ENCODE measurements around the gene RNF26. TPM values are rescaled to one million over a fixed set of nuclear protein-coding genes. Genes with fewer than 3 reads are reported as not detected.

The RNF26 gene
- total RNA-seq, 1 donor from 2014 or later = 45.6 TPM

DNA sequence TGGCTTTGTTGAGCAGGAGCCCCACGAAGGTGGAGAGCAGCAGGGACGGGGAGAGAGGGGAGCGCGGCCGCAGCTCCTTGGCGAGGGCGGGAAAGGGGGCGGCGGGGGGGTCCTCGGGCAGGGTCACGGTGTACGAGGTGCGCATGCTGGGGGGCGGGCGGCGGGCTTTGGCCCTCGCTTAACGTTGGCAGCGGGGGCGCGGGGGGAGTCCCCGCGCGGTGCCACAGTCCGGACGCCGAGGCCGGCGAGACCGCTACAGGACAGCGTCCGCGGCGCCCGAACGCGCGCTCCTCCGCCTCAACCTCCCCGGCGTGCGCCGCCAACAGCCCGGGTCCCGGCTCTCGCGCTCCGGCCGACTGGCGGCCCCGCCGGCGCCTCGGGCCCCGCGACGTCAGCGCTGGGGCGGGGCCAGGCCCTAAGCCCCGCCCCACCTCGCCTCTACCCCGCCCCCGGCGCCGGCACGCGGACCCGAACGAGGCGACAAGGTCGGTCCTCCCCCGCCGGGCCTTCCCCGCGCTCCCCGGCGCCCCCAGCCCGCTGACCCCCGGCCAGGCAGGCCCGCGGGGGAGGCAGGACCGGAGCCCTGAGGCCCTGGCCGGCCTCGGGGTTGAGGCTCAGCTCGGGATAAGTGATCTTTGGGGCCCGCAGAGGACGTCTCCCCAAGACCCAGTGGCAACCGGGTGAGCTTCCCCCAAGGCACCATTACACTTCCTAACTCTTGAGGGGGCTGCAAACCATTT is 29.7 kb downstream of the RNF26 start:
- Mint-ChIP-seq H3K27me3 (peaks cover 32% of the 10 kb centered on the region), H3K27ac (peak overlapping the region; percentile 85), H3K4me3 (peak overlapping the region; percentile 87), H3K36me3 (peaks cover 3% of the 10 kb centered on the region), H3K9me3 (peaks cover 4% of the 10 kb centered on the region), H3K4me1 (ENCODE audit: unreplicated experiment) (peaks cover 41% of the 10 kb centered on the region)
- TF ChIP-seq, protein P1, sequence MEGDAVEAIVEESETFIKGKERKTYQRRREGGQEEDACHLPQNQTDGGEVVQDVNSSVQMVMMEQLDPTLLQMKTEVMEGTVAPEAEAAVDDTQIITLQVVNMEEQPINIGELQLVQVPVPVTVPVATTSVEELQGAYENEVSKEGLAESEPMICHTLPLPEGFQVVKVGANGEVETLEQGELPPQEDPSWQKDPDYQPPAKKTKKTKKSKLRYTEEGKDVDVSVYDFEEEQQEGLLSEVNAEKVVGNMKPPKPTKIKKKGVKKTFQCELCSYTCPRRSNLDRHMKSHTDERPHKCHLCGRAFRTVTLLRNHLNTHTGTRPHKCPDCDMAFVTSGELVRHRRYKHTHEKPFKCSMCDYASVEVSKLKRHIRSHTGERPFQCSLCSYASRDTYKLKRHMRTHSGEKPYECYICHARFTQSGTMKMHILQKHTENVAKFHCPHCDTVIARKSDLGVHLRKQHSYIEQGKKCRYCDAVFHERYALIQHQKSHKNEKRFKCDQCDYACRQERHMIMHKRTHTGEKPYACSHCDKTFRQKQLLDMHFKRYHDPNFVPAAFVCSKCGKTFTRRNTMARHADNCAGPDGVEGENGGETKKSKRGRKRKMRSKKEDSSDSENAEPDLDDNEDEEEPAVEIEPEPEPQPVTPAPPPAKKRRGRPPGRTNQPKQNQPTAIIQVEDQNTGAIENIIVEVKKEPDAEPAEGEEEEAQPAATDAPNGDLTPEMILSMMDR (conservative IDR thresholded peaks at IDR 0.05) = no peak
- no peak for DNase-seq (ENCODE audit: extremely low spot score, unreplicated experiment)

DNA sequence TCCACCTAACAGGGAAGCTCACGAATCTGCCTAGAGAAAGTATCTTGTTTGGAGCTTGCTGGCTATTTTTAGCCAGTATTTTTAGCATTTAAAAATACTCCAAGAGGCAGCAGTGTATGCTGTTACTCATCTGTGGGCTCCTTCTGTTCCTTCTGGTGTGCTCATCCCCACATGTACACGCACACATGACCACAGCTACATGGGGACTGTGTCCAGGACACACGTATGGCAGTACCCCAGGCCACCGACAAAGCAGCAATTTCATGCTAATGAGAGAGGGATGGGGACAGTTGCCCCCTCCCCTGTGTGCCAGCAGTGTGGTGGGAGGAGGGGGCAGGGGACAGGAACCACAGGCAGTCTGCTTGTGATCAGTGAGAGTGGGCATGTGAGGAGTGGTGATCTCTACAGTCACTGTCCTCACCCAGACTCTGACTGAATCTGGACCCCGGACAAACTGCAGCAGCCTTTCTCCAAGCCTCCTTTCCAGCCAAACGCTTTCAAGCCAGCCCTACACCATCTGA is 30.8 kb downstream of the RNF26 start:
- peak overlapping the region; percentile 85 for H3K27ac Mint-ChIP-seq
- H3K4me1 Mint-ChIP-seq (ENCODE audit: unreplicated experiment) = peaks cover 50% of the 10 kb centered on the region
- DNase-seq (ENCODE audit: extremely low spot score, unreplicated experiment) = no peak
- H3K9me3 Mint-ChIP-seq = peaks cover 4% of the 10 kb centered on the region
- TF ChIP-seq, protein P1 (conservative IDR thresholded peaks at IDR 0.05) = no peak
- H3K36me3 Mint-ChIP-seq = peaks cover 3% of the 10 kb centered on the region
- peak overlapping the region; percentile 87 for H3K4me3 Mint-ChIP-seq
- peaks cover 33% of the 10 kb centered on the region for H3K27me3 Mint-ChIP-seq

DNA sequence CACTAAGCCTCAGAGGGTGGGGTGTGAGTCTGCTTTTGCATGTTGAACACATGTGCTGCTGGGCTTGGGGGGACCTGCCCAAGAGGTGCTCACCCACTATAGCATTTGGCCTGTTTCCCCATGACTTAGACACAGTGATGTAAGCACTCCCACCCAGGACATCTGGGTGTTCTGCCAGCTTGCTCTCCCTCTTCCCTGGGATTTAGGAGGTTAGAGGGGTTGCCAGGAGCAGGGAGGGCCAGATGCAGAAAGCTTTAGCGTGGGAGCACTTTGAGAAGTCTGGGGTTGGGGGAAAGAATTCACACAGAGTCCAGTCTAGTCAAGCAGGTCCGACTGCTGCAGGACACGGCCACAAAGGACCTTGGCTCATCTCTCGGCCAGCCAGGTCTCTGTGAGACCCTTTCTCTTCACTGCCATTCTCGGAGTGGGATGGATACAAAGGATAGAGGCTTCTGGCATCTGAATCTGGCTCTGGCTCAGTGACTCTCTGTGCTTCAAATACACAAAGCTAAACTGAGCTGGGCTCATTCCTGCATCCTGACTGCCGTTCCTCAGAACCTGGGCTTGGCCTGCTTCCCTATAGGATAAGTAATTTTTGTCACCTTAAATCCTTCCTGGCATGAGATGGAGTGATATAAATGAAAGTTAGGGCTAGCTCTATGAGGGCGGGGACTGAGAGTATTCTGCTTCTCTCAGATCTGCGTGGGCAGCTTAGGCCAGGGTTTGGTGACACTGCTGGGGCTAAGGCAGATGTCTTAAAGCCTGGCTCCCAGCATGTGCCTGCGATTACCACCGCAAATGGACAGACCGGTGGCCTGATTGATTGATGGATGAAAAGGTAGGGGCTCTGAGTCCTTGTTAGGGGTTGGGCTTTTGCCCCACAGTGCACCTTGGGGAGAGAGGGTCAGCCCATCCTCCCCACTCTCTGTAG is 32.6 kb downstream of the RNF26 start:
- TF ChIP-seq, protein P1 (conservative IDR thresholded peaks at IDR 0.05) = no peak
- H3K4me3 Mint-ChIP-seq = no peak overlapping the region
- peaks cover 33% of the 10 kb centered on the region for H3K27me3 Mint-ChIP-seq
- H3K36me3 Mint-ChIP-seq = peaks cover 3% of the 10 kb centered on the region
- peak overlapping the region; percentile 26 for H3K27ac Mint-ChIP-seq
- peaks cover 56% of the 10 kb centered on the region for H3K4me1 Mint-ChIP-seq (ENCODE audit: unreplicated experiment)
- peaks cover 4% of the 10 kb centered on the region for H3K9me3 Mint-ChIP-seq
- no peak for DNase-seq (ENCODE audit: extremely low spot score, unreplicated experiment)

DNA sequence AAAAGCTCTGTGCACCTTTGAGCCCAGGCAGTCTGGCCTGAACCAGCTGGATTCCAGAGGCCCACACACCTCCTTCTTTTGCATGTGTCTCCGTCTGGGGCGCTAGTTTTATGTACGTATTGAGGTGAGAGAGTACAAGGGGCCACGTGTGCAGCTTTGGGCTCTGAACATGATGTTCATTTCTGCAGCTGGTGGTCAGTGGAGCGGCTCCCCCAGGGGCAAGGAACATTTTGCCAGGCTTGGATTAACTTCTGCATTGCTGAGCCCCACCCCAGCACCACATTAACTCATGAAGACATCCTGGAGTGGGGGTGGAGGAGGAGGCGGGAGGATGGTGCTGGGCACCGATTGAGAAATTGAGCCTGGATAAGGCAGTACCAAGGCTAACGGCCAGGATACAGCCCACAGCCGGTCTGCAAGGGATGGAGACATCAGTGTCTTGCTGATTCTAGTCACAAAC is 33.4 kb downstream of the RNF26 start:
- H3K9me3 Mint-ChIP-seq = peaks cover 4% of the 10 kb centered on the region
- H3K4me3 Mint-ChIP-seq = no peak overlapping the region
- peaks cover 51% of the 10 kb centered on the region for H3K4me1 Mint-ChIP-seq (ENCODE audit: unreplicated experiment)
- H3K27me3 Mint-ChIP-seq = peaks cover 26% of the 10 kb centered on the region
- H3K36me3 Mint-ChIP-seq = peaks cover 3% of the 10 kb centered on the region
- DNase-seq (ENCODE audit: extremely low spot score, unreplicated experiment) = no peak
- H3K27ac Mint-ChIP-seq = peak overlapping the region; percentile 83
- TF ChIP-seq, protein P1 (conservative IDR thresholded peaks at IDR 0.05) = no peak

DNA sequence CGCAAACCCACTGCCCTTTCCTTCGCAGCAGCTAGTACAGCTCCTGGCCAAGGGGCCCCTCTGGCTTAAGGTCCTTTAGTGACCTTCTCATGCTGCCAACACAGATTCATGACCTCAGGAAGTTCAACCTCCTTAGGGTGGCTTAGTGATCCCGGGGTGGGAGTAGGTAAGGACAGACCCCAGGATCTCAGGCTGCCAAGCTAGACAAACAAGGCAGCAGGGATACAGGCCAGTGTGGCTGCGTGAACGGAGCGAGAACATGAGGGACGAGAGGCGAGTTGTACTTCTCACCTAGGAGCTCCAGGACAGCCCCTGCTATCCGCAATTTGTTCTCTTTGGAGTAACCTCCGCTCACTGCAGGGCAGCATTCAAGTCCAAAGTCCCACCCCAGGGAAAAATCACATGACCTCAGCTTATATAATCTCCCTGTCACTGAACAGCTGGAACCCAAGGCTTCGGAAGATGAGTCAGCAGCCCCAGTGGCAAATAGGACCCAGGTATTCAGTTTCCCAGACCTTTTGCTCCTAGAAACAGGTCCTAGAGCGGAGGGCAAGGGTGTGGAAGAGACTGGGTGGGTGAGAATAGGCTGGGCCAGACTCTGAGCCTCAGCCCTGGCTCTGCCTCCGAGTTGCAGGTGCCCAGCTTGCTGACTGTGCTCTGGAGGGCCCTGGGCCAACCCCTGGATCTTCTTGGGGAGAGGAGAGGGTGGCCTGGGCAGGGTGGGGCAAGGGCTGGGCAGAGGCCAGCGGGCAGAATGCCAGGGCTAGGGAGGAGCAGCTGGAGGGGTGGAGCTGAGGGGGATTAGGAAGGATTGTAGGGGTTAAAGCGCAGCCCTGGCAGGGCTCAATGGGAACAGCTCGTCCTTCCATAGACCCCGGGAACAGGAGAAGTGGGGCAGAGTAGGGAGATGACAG is 34.1 kb downstream of the RNF26 start:
- DNase-seq (ENCODE audit: extremely low spot score, unreplicated experiment) = no peak
- peak overlapping the region; percentile 83 for H3K27ac Mint-ChIP-seq

More for the DNA sequence above, 34.1 kb downstream of the RNF26 start:
- H3K9me3 Mint-ChIP-seq = peaks cover 4% of the 10 kb centered on the region
- H3K4me1 Mint-ChIP-seq (ENCODE audit: unreplicated experiment) = peaks cover 50% of the 10 kb centered on the region
- H3K4me3 Mint-ChIP-seq = peak overlapping the region; percentile 57
- TF ChIP-seq, protein P1 (conservative IDR thresholded peaks at IDR 0.05) = no peak
- peaks cover 24% of the 10 kb centered on the region for H3K27me3 Mint-ChIP-seq
- H3K36me3 Mint-ChIP-seq = peaks cover 3% of the 10 kb centered on the region
